GM12872 (cell line): ENCODE measurements around the gene MYADM.

Experiments
- CTCF ChIP-seq: IDR thresholded peaks from 3 replicates; pipeline ENCODE4 v1.5.1; 2011; ENCODE audit warnings: low read depth, mild to moderate bottlenecking, low read length, moderate library complexity; ENCODE audit not compliant: insufficient read depth

The MYADM gene

GRCh38 chr19:53844849-53845246 is 22.8 kb upstream of the MYADM start:
- TF ChIP-seq CTCF, result no peak

- TF ChIP-seq CTCF, result no peak
Measured at GRCh38 chr19:53847555-53847954, 20.1 kb upstream of the MYADM start.

GRCh38 chr19:53849237-53849676 is 18.4 kb upstream of the MYADM start:
- TF ChIP-seq CTCF, result no peak

- TF ChIP-seq CTCF, result no peak
Measured at GRCh38 chr19:53853707-53854106, 14.0 kb upstream of the MYADM start.

GRCh38 chr19:53864308-53864836 is 3.3 kb upstream of the MYADM start:
- TF ChIP-seq CTCF, result no peak

GRCh38 chr19:53865523-53865917 is 2.2 kb upstream of the MYADM start:
- no peak for TF ChIP-seq CTCF

GRCh38 chr19:53865918-53866864 is 1.5 kb upstream of the MYADM start:
- TF ChIP-seq CTCF, result no peak
